Measurements from ENCODE around the gene MED28. TPM values are rescaled to one million over a fixed set of nuclear protein-coding genes. Genes with fewer than 3 reads are reported as not detected.
A peak's percentile ranks its signal among the peaks of the same experiment; 100 is the strongest.

The MED28 gene
- total RNA-seq, 2 donors from 2014 or later: 17.2 to 21.3 TPM

DNA sequence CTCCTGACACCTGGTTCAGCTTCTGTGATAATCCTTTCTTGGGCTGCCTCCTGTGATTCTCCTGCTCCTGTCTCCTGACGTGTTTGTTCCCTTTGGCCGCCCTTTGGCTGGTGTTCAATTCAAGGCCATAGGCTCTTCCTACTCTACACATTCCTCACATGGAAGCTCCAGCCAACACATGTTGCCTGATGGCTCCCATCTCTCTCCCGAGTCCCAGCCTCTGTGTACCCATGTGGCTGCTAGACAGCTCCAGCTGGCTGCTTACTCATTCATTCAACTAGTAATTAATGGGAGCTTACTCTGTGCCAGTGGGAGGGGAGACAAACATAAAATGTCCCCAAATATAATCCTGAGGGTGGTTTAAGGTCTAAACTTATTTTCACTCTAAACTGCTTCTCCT is 9.2 kb upstream of the MED28 start:
- intact Hi-C loops (cut with DNase I): no loop called here

DNA sequence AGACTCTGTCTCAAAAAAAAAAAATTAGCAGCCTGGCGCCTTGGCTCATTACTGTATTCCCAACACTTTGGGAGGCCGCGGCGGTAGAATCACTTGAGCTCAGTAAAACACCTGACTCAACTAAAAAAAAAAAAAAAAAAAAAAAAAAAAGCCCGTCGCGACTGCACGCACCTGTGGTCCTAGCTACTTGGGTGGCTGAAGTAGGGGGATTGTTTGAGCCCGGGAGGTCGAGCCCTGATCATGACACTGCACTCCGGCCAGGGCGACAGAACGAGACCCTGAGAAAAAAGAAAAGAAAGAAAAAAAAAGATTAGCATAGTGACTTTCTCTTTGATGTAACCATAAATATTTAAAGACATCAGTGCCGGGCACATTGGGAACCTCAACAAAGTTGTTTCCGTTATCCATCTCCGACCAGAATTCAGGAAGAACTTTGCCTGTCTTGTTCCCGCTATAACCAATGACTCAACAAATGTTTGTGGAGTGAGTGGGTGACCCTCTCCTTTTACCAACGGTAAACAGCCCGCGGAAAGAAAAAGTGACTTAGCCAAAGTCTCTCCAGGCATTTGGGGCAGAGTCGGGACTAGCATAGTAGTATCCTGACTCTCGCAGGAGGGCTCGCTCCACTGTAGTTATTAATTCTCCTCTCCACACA is 553 bp upstream of the MED28 start:
- no peak for DNase-seq (ENCODE audit: low spot score)
- TF ChIP-seq POLR2AphosphoS5 (IDR thresholded peaks at IDR 0.05) (no peak), POLR2A (IDR thresholded peaks at IDR 0.05) (no peak)
- TF ChIP-seq, protein P1, sequence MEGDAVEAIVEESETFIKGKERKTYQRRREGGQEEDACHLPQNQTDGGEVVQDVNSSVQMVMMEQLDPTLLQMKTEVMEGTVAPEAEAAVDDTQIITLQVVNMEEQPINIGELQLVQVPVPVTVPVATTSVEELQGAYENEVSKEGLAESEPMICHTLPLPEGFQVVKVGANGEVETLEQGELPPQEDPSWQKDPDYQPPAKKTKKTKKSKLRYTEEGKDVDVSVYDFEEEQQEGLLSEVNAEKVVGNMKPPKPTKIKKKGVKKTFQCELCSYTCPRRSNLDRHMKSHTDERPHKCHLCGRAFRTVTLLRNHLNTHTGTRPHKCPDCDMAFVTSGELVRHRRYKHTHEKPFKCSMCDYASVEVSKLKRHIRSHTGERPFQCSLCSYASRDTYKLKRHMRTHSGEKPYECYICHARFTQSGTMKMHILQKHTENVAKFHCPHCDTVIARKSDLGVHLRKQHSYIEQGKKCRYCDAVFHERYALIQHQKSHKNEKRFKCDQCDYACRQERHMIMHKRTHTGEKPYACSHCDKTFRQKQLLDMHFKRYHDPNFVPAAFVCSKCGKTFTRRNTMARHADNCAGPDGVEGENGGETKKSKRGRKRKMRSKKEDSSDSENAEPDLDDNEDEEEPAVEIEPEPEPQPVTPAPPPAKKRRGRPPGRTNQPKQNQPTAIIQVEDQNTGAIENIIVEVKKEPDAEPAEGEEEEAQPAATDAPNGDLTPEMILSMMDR (IDR thresholded peaks at IDR 0.05): no peak
- intact Hi-C loops (cut with DNase I): loop anchor here (2.0 kb wide), 1 partner anchor 37 kb away; the partner anchor contains the start of gene LAP3
- Histone ChIP-seq H3K27me3 (replicated peaks; ENCODE audit: insufficient read depth) (no peaks in the 10 kb centered on the region), H3K4me1 (replicated peaks) (peaks cover 10% of the 10 kb centered on the region), H3K9me3 (no peaks in the 10 kb centered on the region), H3K27ac (peak overlapping the region; percentile 86 to 87), H3K4me3 (peak overlapping the region; percentile 95 to 96), H3K36me3 (no peaks in the 10 kb centered on the region)
- WGBS: 2% methylated on average over 23 of the region's 23 CpGs

More for the DNA sequence above, 9.2 kb upstream of the MED28 start:
- DNase-seq (ENCODE audit: low spot score): no peak
- Histone ChIP-seq H3K4me1 (replicated peaks) (no peaks in the 10 kb centered on the region), H3K27me3 (replicated peaks; ENCODE audit: insufficient read depth) (no peaks in the 10 kb centered on the region), H3K9me3 (no peaks in the 10 kb centered on the region), H3K27ac (no peak overlapping the region), H3K36me3 (no peaks in the 10 kb centered on the region), H3K4me3 (no peak overlapping the region)
- 73% methylated on average over 3 of the region's 3 CpGs for WGBS
- no peak for TF ChIP-seq POLR2AphosphoS5 (IDR thresholded peaks at IDR 0.05)
- no peak for TF ChIP-seq POLR2A (IDR thresholded peaks at IDR 0.05)
- TF ChIP-seq, protein P1 (IDR thresholded peaks at IDR 0.05): no peak

DNA sequence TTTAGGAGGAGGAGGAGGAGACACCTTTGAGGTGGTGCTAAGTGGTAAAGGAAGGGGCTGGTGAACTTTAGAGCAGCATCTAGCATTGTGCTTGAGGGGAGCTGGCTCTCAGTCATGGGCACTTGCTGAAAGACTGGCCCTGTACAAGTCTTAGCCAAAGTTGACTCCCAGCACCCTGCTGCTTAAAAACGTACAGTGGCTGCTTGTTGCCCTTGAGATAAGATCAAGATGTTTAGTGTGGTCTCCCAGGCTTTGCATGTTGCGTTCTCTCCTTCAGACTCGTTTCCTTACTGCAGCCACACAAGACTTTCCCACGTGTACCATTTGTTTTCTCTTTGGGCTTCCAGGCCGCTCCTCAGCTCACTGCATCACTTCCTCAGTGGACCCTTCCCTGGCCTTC is 1.8 kb downstream of the MED28 start:
- Histone ChIP-seq H3K36me3 (no peaks in the 10 kb centered on the region), H3K4me3 (no peak overlapping the region), H3K4me1 (replicated peaks) (peaks cover 10% of the 10 kb centered on the region), H3K27ac (no peak overlapping the region), H3K27me3 (replicated peaks; ENCODE audit: insufficient read depth) (no peaks in the 10 kb centered on the region), H3K9me3 (no peaks in the 10 kb centered on the region)
- no peak for DNase-seq (ENCODE audit: low spot score)
- TF ChIP-seq POLR2AphosphoS5 (IDR thresholded peaks at IDR 0.05) (no peak), POLR2A (IDR thresholded peaks at IDR 0.05) (no peak)
- TF ChIP-seq, protein P1 (IDR thresholded peaks at IDR 0.05): no peak
- intact Hi-C loops (cut with DNase I): no loop called here
- 57% methylated on average over 5 of the region's 5 CpGs for WGBS

DNA sequence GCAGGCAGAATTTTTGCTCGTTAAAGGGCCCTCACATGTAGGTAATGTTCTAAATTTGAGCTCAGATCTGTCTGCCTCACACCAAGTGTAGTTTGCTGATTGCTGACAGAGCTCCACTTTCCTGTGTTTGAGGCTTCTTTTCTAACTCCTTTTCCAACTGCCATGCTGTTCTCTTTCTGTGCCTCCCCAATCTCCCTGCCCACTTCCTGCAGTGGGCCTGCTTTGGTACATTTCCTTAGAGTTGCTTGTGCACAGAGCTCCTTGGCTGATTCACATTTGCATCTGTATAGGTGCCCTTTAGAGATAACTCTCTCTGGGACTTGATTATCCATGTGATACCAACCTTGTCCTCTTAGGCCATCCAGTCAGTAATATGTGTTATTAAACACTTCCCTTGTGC is 4.5 kb downstream of the MED28 start:
- Histone ChIP-seq H3K9me3 (no peaks in the 10 kb centered on the region), H3K4me1 (replicated peaks) (peaks cover 10% of the 10 kb centered on the region), H3K4me3 (no peak overlapping the region), H3K36me3 (peaks cover 0 to 6% of the 10 kb centered on the region in 2 donors), H3K27me3 (replicated peaks; ENCODE audit: insufficient read depth) (no peaks in the 10 kb centered on the region), H3K27ac (no peak overlapping the region)
- WGBS: 39% methylated on average over 1 of the region's 1 CpG
- no peak for DNase-seq (ENCODE audit: low spot score)
- TF ChIP-seq POLR2AphosphoS5 (IDR thresholded peaks at IDR 0.05): no peak
- intact Hi-C loops (cut with DNase I): no loop called here

DNA sequence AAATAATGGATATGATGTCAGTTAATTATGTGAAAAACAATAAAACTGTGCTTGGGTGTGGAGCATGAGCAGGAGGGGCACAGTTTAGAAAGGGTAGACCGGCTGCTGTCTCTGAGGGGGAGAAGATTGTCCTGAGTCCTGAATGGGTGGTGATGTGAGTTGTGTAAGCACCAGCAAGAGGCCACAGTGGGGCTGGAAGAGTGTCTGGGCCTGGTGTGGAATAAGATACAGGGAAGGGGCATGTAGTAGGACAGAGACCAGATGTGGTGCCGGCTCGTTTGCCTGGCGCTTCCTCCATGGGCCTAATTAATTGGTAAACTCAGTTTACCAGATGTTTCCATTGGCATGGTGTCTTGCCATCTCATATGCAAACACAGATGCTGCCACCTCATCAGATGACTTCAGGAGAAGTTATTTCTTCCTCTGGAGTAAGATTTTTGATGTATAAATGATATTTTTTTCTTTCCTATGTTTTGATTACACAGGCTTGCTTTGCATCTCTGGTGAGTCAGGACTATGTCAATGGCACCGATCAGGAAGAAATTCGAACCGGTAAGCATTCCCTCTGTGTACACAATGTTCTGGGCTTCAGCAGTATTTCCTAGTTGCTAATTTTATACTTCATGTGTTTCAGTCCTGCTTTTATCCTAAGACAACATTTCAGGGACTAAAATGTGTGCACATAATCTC is 5.1 kb downstream of the MED28 start:
- no peaks in the 10 kb centered on the region for H3K27me3 ChIP-seq (replicated peaks; ENCODE audit: insufficient read depth)
- no peak for DNase-seq (ENCODE audit: low spot score)
- peaks cover 10% of the 10 kb centered on the region for H3K4me1 ChIP-seq (replicated peaks)
- peaks cover 4 to 6% of the 10 kb centered on the region in 2 donors for H3K36me3 ChIP-seq
- H3K9me3 ChIP-seq: no peaks in the 10 kb centered on the region
- H3K27ac ChIP-seq: no peak overlapping the region
- no peak overlapping the region for H3K4me3 ChIP-seq
- TF ChIP-seq, protein P1 (IDR thresholded peaks at IDR 0.05): no peak
- TF ChIP-seq POLR2AphosphoS5 (IDR thresholded peaks at IDR 0.05): no peak
- no peak for TF ChIP-seq POLR2A (IDR thresholded peaks at IDR 0.05)
- WGBS: 43% methylated on average over 7 of the region's 7 CpGs
- intact Hi-C loops (cut with DNase I): no loop called here

Data from prostate gland (tissue), 2 donors.